Cardiac fibroblast (primary cell): ENCODE results near the gene TNFAIP1.

Experiments used
- DNase-seq, 2 donors: peaks; one replicate each; pipeline versions ENCODE4 v3.0.0 to v3.0.0-alpha.2; 2010; ENCODE audit warnings: low read depth in 2 of 2
- H3K4me3 ChIP-seq, 2 donors: replicated peaks in 1 of 2; 1 replicate in 1 of 2; 2 replicates in 1 of 2; pipeline ENCODE4 v1.5.1; 2011; ENCODE audit warnings: low read depth in 2 of 2, low read length in 2 of 2, mild to moderate bottlenecking in 2 of 2, moderate library complexity in 1 of 2
- TF ChIP-seq, protein P1 (sequence below): IDR thresholded peaks from one replicate; pipeline ENCODE4 v1.5.1; 2011; ENCODE audit warnings: low read depth, mild to moderate bottlenecking, low read length, inconsistent platforms

TNFAIP1 gene

DNA sequence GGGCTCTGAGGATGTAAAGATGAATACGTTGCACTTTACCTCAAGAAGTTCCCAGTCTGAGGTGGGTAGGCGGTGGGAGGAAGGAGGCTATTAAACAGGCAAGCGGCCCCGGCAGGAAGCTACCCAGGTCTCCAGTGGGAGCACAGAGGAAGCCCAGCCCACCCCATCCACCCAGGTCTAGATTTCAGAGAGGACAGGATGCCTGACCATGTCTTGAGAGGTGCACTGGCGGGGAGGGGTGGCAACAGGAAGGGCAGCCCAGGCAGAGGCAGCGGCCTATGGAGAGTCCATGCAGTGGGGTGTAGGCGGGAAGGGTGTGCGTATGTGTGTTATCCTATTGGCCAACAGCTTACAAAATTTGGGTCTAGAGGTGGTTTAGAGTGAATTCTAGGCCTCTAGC is 49.8 kb downstream of the TNFAIP1 start:
- no peak for DNase-seq
- no peak overlapping the region for H3K4me3 ChIP-seq

DNA sequence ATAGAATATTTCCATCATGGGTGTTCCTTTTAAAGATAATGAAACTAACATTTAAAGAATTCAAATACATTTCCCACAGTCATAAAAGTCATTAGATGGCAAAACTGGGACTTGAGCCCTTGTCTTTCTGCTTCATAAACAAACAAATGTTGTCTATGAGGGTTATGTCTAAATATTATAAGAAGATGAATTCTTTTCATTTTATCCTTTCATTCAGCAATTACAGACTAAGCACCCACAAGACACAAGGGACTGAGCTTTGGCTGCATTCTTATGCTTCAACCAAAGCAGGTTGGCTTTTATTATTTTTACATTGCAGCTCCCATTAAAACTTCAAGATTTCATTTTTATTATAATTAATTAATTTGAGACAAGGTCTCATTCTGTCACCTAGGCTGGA is 50.8 kb downstream of the TNFAIP1 start:
- TF ChIP-seq, protein P1, sequence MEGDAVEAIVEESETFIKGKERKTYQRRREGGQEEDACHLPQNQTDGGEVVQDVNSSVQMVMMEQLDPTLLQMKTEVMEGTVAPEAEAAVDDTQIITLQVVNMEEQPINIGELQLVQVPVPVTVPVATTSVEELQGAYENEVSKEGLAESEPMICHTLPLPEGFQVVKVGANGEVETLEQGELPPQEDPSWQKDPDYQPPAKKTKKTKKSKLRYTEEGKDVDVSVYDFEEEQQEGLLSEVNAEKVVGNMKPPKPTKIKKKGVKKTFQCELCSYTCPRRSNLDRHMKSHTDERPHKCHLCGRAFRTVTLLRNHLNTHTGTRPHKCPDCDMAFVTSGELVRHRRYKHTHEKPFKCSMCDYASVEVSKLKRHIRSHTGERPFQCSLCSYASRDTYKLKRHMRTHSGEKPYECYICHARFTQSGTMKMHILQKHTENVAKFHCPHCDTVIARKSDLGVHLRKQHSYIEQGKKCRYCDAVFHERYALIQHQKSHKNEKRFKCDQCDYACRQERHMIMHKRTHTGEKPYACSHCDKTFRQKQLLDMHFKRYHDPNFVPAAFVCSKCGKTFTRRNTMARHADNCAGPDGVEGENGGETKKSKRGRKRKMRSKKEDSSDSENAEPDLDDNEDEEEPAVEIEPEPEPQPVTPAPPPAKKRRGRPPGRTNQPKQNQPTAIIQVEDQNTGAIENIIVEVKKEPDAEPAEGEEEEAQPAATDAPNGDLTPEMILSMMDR = no peak
- no peak overlapping the region for H3K4me3 ChIP-seq
- DNase-seq = no peak

More for the DNA sequence above, 49.8 kb downstream of the TNFAIP1 start:
- TF ChIP-seq, protein P1 = no peak

DNA sequence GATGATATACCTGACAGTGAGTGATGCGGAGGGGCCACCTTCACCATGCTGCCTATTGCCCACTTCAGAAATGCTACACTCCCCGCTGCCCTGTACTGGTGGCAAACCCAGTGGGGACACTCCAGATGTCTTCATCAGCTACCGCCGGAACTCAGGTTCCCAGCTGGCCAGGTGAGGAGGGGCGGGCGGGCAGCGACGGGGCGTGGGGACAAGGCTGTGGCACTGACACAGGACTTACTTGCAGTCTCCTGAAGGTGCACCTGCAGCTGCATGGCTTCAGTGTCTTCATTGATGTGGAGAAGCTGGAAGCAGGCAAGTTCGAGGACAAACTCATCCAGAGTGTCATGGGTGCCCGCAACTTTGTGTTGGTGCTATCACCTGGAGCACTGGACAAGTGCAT is 52.5 kb downstream of the TNFAIP1 start:
- TF ChIP-seq, protein P1 = no peak
- no peak overlapping the region for H3K4me3 ChIP-seq
- DNase-seq = no peak

DNA sequence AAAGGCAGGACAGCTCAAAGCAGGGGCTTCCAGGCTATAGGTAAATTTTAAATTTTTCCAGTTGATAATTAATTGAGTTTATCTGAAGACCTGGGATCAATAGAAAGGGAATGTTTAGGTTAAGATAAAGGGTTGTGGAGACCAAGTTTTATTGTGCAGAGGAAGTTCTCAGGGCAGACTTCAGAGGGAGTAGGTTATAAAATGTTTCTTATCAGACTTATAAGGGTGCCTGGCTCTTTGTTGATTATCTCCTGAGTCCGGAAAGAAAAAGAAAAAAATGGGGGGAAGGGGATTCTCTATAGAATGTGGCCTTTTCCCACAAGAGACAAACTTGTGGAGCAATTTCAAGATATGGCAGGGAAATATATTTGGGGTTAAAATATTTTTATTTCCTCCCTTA is 54.6 kb downstream of the TNFAIP1 start:
- no peak for DNase-seq
- no peak overlapping the region for H3K4me3 ChIP-seq
- TF ChIP-seq, protein P1 = no peak

DNA sequence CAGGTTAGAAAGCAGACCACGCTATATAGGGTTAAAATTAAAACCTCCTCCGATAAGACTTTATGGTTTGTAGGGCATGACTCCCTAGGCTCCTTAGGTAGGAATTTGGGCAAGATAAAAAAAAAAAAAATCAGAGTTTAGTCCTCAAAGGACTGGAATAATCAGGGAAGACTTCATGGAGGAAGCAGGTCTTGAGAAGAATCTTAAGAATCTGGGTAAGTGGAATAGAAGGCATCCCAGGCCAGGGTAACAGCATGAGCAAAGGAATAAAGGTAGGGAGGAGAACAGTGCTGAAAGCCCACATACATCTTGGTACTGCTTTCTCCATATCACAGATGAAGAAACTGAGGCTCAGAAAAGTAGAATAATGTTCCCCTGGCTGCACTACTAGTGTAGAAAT is 55.0 kb downstream of the TNFAIP1 start:
- no peak for DNase-seq
- H3K4me3 ChIP-seq = no peak overlapping the region
- TF ChIP-seq, protein P1 = no peak

DNA sequence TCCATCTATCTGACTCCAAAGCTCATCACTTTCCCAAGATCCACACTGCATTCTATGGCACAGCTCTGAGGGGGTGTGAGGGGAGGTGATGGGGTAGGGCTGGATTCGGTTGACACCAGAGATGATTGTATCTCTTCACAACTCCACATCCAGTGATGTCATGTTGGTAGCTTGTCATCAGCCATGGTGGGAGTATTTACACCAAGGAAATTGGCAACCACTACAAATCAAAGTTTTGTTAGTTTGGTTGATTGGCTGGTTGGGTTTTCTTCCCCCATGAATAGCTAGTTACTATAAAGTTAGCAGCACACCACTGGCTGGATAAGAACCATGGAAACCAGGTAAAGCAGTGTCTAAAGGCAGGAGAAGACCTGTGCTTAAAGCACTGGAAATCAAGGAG is 55.4 kb downstream of the TNFAIP1 start:
- no peak overlapping the region for H3K4me3 ChIP-seq
- TF ChIP-seq, protein P1 = no peak
- no peak for DNase-seq

DNA sequence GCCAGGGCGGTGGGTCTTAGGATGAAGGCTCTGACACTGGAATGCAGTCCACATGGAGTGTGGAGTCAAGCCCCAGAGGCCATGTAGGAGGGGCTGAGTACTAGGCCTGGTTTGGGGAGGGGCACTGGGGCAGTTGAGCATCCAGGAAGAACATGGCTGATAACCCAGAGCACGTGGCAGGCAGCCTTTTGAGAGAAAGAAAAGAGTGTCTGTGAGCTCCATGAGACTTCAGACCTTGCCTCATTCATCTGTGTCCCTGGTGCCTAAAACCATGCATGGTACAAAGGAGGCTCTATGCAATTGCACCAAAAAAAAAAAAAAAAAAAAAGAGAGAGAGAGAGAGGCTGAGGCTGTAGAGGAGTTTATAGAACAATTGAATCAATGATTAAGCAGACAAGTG is 55.8 kb downstream of the TNFAIP1 start:
- no peak for DNase-seq
- TF ChIP-seq, protein P1 = no peak
- H3K4me3 ChIP-seq = no peak overlapping the region
